Prostate gland (tissue), 2 donors: ENCODE measurements around the gene ANKMY1. TPM values are rescaled to one million over a fixed set of nuclear protein-coding genes. Genes with fewer than 3 reads are reported as not detected.

Source experiments
- DNase-seq: peaks from one replicate; pipeline ENCODE4 v3.0.0-alpha.2; 2019; ENCODE audit warnings: low spot score
- H3K27ac ChIP-seq, 2 donors: fragments of 200-600 bp; sonication (generic); 2 replicates each; pipeline ENCODE4 v1.5.1; 2017 to 2019
- H3K27me3 ChIP-seq: fragments of 200-600 bp; sonication (generic); replicated peaks from 2 replicates; pipeline ENCODE4 v1.5.1; 2019; ENCODE audit not compliant: insufficient read depth
- H3K36me3 ChIP-seq, 2 donors: fragments of 200-600 bp; sonication (generic); 1 replicate in 1 of 2; 2 replicates in 1 of 2; pipeline versions ENCODE4 v1.5.1 to v1.8.1; 2017 to 2019
- H3K4me1 ChIP-seq: fragments of 200-600 bp; sonication (generic); replicated peaks from 2 replicates; pipeline ENCODE4 v1.5.1; 2019
- H3K4me3 ChIP-seq, 2 donors: fragments of 200-600 bp; sonication (generic); 2 replicates each; pipeline ENCODE4 v1.5.1; 2017 to 2019
- H3K9me3 ChIP-seq: fragments of 200-600 bp; sonication (generic); 2 replicates; pipeline ENCODE4 v1.5.1; 2017
- CTCF ChIP-seq, 4 experiments: fragments of 200-600 bp in 2 of 4; fragments of 450-650 bp in 2 of 4; sonication (generic) in 2 of 4; IDR thresholded peaks; 1 replicate in 3 of 4; 2 replicates in 1 of 4; pipeline ENCODE4 v1.5.1; 2016 to 2019; ENCODE audit warnings: antibody characterized with exemption in 4 of 4, mild to moderate bottlenecking in 2 of 4, moderate library complexity in 2 of 4
- POLR2A ChIP-seq: fragments of 450-650 bp; IDR thresholded peaks from one replicate; pipeline ENCODE4 v1.6.1; 2016; ENCODE audit warnings: antibody characterized with exemption, mild to moderate bottlenecking
- POLR2AphosphoS5 ChIP-seq: sonication (generic); formaldehyde crosslinking; IDR thresholded peaks from one replicate; pipeline ENCODE4 v1.6.1; 2017; ENCODE audit warnings: antibody characterized with exemption
- WGBS: methylation state at CpG from one replicate; pipeline ENCODE4 v1.1.5; 2018; 5-methylcytosine and 5-hydroxymethylcytosine counted together
- intact Hi-C: fragments of 100-400 bp; cut with DNase I; formaldehyde crosslinking; loops from one replicate; pipeline ENCODE4 v1.14.2; 2022
- total RNA-seq, 2 donors: library from RNA; depleted of rRNA; stranded (reverse); fragments of >200 nt; gene quantifications; one replicate each; pipeline ENCODE4 v1.1.0, GENCODE V29; 2016

ANKMY1 gene
- total RNA-seq, 2 donors from 2014 or later: 22.7 to 31.4 TPM

GRCh38 chr2:240500561-240501423, 57.0 kb downstream of the ANKMY1 start:
- Histone ChIP-seq H3K36me3 (no peaks in the 10 kb centered on the region), H3K4me1 (no peaks in the 10 kb centered on the region), H3K4me3 (no peak overlapping the region), H3K27ac (no peak overlapping the region), H3K9me3 (no peaks in the 10 kb centered on the region), H3K27me3 (no peaks in the 10 kb centered on the region)
- no peak for TF ChIP-seq POLR2AphosphoS5
- no peak for TF ChIP-seq POLR2A
- no peak for TF ChIP-seq CTCF (IDR thresholded peaks at IDR 0.05)
- intact Hi-C loops: no loop called here
- WGBS: 92% methylated on average over 24 of the region's 24 CpGs
- DNase-seq: peak; percentile 2

GRCh38 chr2:240499309-240500301, 58.2 kb downstream of the ANKMY1 start:
- Histone ChIP-seq H3K27me3 (no peaks in the 10 kb centered on the region), H3K27ac (no peak overlapping the region), H3K4me1 (no peaks in the 10 kb centered on the region), H3K4me3 (no peak overlapping the region), H3K36me3 (no peaks in the 10 kb centered on the region), H3K9me3 (no peaks in the 10 kb centered on the region)
- WGBS: 96% methylated on average over 26 of the region's 32 CpGs
- no peak for TF ChIP-seq CTCF (IDR thresholded peaks at IDR 0.05)
- TF ChIP-seq POLR2A: no peak
- TF ChIP-seq POLR2AphosphoS5: no peak
- intact Hi-C loops: no loop called here
- DNase-seq: peak; percentile 3

DNA sequence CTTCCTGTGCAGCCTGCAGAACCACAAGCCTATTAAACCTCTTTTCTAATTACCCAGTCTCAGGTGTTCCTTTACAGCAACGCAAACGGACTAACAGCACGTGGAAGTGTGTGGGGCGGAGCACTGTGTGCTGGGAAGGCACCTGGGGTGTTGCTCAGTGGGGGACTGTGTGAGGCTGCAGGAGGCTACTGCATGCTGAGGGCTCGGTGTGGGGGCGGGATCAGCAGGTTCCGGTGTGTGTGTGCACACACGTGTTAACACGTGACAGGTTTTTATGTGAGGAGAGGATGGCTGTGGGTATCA, 58.9 kb downstream of the ANKMY1 start:
- Histone ChIP-seq H3K4me1 (no peaks in the 10 kb centered on the region), H3K9me3 (no peaks in the 10 kb centered on the region), H3K4me3 (no peak overlapping the region), H3K27ac (no peak overlapping the region), H3K27me3 (no peaks in the 10 kb centered on the region), H3K36me3 (no peaks in the 10 kb centered on the region)
- DNase-seq: no peak
- intact Hi-C loops: no loop called here
- TF ChIP-seq POLR2AphosphoS5 (no peak), POLR2A (no peak), CTCF (IDR thresholded peaks at IDR 0.05) (no peak)
- 95% methylated on average over 9 of the region's 9 CpGs for WGBS

DNA sequence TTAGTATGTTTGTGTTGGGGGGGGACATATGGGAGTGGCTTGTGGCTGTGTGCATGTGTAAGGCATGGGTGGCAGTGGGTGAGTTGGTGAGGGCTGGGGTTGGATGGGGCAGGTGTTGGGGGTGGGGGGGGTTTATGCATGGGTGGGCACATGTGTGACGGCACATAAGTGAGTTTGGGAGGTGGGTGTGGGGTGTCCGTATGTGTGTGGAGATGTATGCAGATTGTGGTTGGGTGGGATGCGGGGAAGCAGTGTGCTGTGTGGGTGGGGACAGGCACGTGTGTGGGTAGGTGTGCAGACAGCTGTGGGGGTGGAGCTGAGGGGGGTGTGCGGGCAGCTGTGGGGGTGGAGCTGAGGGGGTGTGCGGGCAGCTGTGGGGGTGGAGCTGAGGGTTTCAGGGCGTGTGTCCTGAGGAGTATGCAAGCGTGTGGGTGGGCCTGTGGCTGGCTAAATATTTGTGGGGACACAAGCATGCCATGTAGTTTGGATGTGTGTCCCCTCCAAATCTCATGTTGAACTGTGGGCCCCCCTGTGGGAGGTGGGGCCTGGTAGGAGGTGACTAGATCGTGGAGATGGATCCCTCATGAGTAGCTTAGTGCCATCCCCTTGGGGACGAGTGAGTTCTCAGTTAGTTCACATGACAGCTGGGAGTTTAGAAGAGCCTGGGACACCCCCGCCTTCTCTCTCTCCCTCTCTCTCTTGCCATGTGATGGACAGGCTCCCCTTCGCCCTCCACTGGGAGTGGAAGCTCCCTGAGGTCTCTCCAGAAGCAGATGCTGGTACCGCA, 59.4 kb downstream of the ANKMY1 start:
- TF ChIP-seq POLR2AphosphoS5 (no peak), POLR2A (no peak), CTCF (IDR thresholded peaks at IDR 0.05) (no peak)
- Histone ChIP-seq H3K9me3 (no peaks in the 10 kb centered on the region), H3K27ac (no peak overlapping the region), H3K4me3 (no peak overlapping the region), H3K27me3 (no peaks in the 10 kb centered on the region), H3K4me1 (no peaks in the 10 kb centered on the region), H3K36me3 (no peaks in the 10 kb centered on the region)
- 86% methylated on average over 13 of the region's 13 CpGs for WGBS
- no peak for DNase-seq
- intact Hi-C loops: no loop called here
